Measurements from ENCODE around the gene PAQR4.

Gene PAQR4

DNA sequence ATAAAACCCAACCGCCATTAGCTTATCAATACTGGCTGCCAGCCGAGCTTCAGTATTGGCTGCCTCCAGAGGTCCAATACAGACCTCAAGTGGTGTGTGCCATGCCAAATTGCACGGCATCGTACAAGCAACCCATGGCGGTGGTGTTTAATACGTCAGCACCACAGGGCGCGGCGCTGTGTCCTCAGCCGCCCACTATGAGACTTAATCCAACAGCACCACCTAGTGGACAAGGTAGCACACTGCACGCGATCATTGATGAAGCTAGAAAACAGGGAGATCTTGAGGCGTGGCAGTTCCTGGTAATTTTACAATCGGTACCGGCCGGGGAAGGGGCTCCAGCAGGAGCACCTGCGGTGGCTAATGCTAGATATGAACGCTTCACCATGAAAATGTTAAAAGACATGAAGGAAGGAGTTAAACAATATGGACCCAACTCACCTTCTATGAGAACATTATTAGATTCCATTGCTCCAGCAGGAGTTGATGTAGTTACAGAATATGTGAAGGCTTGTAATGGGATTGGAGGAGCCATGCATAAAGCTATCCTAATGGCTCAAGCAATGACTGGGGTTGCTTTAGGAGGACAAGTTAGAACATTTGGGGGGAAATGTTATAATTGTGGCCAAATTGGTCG lies 42.0 kb upstream of the PAQR4 start:
- TF ChIP-seq CTCF (IDR thresholded peaks at IDR 0.05), result peak; percentile 99

- no peak for TF ChIP-seq CTCF (IDR thresholded peaks at IDR 0.05)
These were observed 40.4 kb upstream of the PAQR4 start for GRCh38 chr16:2928796-2929195.

- no peak for TF ChIP-seq CTCF (IDR thresholded peaks at IDR 0.05)
These were observed 39.5 kb upstream of the PAQR4 start for GRCh38 chr16:2929693-2930092.

DNA sequence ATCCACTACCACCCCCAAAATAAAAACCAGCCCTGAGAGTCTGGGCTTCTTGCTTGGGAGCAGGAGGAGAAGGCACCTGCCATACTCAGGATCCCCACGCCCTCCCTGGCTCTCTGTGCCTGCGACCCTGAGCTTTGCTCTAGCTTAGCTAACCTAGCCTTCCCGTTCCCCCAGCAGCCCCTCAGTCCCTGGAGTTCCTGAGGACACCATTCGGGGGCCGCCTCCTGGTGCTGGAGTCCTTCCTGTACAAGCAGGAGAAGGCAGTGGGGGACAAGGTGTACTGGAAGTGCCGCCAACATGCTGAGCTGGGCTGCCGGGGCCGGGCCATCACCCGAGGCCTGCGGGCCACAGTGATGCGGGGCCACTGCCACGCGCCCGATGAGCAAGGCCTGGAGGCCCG lies 38.9 kb upstream of the PAQR4 start:
- TF ChIP-seq CTCF (IDR thresholded peaks at IDR 0.05), result no peak

DNA sequence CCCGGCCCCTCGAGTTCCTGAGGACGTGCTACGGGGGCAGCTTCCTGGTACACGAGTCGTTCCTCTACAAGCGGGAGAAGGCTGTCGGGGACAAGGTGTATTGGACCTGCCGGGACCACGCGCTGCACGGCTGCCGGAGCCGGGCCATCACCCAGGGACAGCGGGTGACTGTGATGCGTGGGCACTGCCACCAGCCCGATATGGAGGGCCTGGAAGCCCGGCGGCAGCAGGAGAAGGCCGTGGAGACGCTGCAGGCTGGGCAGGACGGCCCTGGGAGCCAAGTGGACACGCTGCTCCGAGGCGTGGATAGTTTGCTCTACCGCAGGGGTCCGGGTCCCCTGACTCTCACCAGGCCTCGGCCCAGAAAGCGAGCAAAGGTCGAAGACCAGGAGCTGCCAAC lies 36.0 kb upstream of the PAQR4 start:
- TF ChIP-seq CTCF (IDR thresholded peaks at IDR 0.05), result no peak

DNA sequence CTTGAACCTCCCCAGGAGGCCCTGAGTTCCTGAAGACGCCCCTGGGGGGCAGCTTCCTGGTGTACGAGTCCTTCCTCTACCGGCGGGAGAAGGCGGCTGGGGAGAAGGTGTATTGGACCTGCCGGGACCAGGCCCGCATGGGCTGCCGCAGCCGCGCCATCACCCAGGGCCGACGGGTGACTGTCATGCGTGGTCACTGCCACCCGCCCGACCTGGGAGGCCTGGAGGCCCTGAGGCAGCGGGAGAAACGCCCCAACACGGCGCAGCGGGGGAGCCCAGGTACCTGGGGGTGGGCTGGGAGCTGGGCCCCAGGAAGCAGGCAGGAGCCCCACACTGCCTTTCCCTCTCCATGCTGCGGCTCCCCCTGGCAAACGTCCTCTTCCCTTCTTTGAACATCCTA lies 35.4 kb upstream of the PAQR4 start:
- TF ChIP-seq CTCF (IDR thresholded peaks at IDR 0.05), result no peak

DNA sequence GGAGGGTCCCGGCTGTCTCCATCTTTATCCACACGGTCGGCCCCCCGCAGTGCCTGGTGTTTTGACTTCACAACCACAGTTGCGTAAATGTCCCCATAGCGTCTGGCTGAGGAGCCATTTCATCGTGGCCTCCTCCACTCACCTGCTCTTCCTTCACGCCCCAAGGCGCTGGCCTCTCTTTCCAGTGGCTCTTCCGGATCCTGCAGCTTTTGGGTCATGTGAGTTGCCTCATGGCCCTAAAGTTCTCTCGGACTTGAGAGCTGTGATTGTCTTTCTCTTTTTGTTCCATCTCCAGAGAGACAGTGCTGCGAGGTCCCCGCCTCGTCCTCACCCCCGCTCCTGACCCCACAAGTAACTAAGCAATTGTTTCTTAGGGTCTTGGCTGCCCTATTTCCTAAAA lies 34.7 kb upstream of the PAQR4 start:
- TF ChIP-seq CTCF (IDR thresholded peaks at IDR 0.05), result no peak

- TF ChIP-seq CTCF (IDR thresholded peaks at IDR 0.05), result no peak
These were observed 32.6 kb upstream of the PAQR4 start for GRCh38 chr16:2936436-2937011.

All from LNCAP (cell line).